Tongue (tissue), 2 donors: Measurements from ENCODE around the gene KIAA1671. TPM values are rescaled to one million over a fixed set of nuclear protein-coding genes. Genes with fewer than 3 reads are reported as not detected.

Experiments used
- DNase-seq: peaks from one replicate; pipeline ENCODE4 v3.0.0-alpha.2; 2015
- total RNA-seq: library from RNA; depleted of rRNA; stranded (reverse); fragments of >200 nt; gene quantifications from one replicate; pipeline ENCODE4 v1.2.3, GENCODE V29; 2014

Gene KIAA1671
- total RNA-seq, 1 donor from 2014 or later: 31.7 TPM

GRCh38 chr22:24981656-24982055 is 29.1 kb downstream of the KIAA1671 start:
- no peak for DNase-seq

GRCh38 chr22:24982301-24983056 is 30.0 kb downstream of the KIAA1671 start:
- DNase-seq: no peak

- no peak for DNase-seq
These were observed 30.6 kb downstream of the KIAA1671 start for GRCh38 chr22:24983151-24983550.

- no peak for DNase-seq
These were observed 31.6 kb downstream of the KIAA1671 start for GRCh38 chr22:24984122-24984521.

GRCh38 chr22:24985826-24986214 is 33.3 kb downstream of the KIAA1671 start:
- DNase-seq: no peak

GRCh38 chr22:24986816-24987215 is 34.3 kb downstream of the KIAA1671 start:
- no peak for DNase-seq

- no peak for DNase-seq
These were observed 36.6 kb downstream of the KIAA1671 start for GRCh38 chr22:24989135-24989534.

GRCh38 chr22:24989541-24989951 is 37.0 kb downstream of the KIAA1671 start:
- DNase-seq: no peak

GRCh38 chr22:24990344-24990905 is 37.9 kb downstream of the KIAA1671 start:
- no peak for DNase-seq

GRCh38 chr22:24992946-24993345 is 40.4 kb downstream of the KIAA1671 start:
- DNase-seq: no peak

GRCh38 chr22:24994070-24994763 is 41.7 kb downstream of the KIAA1671 start:
- no peak for DNase-seq

GRCh38 chr22:24995649-24996180 is 43.2 kb downstream of the KIAA1671 start:
- DNase-seq: no peak

- DNase-seq: peak; percentile 88
These were observed 44.0 kb downstream of the KIAA1671 start for GRCh38 chr22:24996420-24996952.

GRCh38 chr22:24997023-24997422 is 44.5 kb downstream of the KIAA1671 start:
- no peak for DNase-seq

GRCh38 chr22:25000686-25001085 is 48.2 kb downstream of the KIAA1671 start:
- no peak for DNase-seq

GRCh38 chr22:25002241-25002985 is 49.9 kb downstream of the KIAA1671 start:
- DNase-seq: no peak

- DNase-seq: no peak
These were observed 53.8 kb downstream of the KIAA1671 start for GRCh38 chr22:25006354-25006753.

GRCh38 chr22:25007444-25008106 is 55.1 kb downstream of the KIAA1671 start:
- DNase-seq: no peak

- no peak for DNase-seq
These were observed 56.1 kb downstream of the KIAA1671 start for GRCh38 chr22:25008666-25009065.

- no peak for DNase-seq
These were observed 60.2 kb downstream of the KIAA1671 start for GRCh38 chr22:25012741-25013143.

- no peak for DNase-seq
These were observed 61.1 kb downstream of the KIAA1671 start for GRCh38 chr22:25013607-25014006.
